ENCODE data around the gene ZNF169.
"Not testable (repeated sequence)": the region's sequence is repeated elsewhere in the genome, so short reads cannot be mapped to it uniquely, and the experiment has no call there.

GRCh38 chr9:94348754-94349153, 89.7 kb downstream of the ZNF169 start:
- not testable (repeated sequence) for TF ChIP-seq CTCF, POLR2A (IDR thresholded peaks at IDR 0.05)
